HL-60 (cell line): Measurements from ENCODE around the gene SMAP1.

Experiments
- DNase-seq, 2 experiments: peaks; one replicate each; pipeline ENCODE4 v3.0.0-alpha.2; 2010 to 2020; ENCODE audit warnings: low read depth in 1 of 2, low spot score in 1 of 2
- H3K27ac ChIP-seq: fragments of 250-450 bp; sonication (Bioruptor Pico); replicated peaks from 2 replicates; pipeline ENCODE4 v1.5.1; 2020; ENCODE audit warnings: mild to moderate bottlenecking, moderate library complexity
- H3K27me3 ChIP-seq: fragments of 250-450 bp; sonication (Bioruptor Pico); 2 replicates; pipeline ENCODE4 v1.5.1; 2021; ENCODE audit warnings: mild to moderate bottlenecking, moderate library complexity; ENCODE audit not compliant: insufficient read depth, poor library complexity, severe bottlenecking
- H3K4me3 ChIP-seq: replicated peaks from 2 replicates; pipeline ENCODE4 v1.5.1; 2011; ENCODE audit warnings: mild to moderate bottlenecking, control low read depth, low read length; ENCODE audit not compliant: insufficient read depth
- GABPA ChIP-seq: IDR thresholded peaks from 2 replicates; pipeline ENCODE4 v1.6.1; 2012; ENCODE audit warnings: low read depth
- POLR2AphosphoS5 ChIP-seq: IDR thresholded peaks from 2 replicates; pipeline ENCODE4 v1.6.1; 2012; ENCODE audit warnings: low read depth
- SPI1 ChIP-seq: IDR thresholded peaks from 2 replicates; pipeline ENCODE4 v1.6.1; 2012; ENCODE audit warnings: low read depth, mild to moderate bottlenecking, borderline replicate concordance
- TF ChIP-seq, protein P1 (sequence below): IDR thresholded peaks from 2 replicates; pipeline ENCODE4 v1.6.1; 2012; ENCODE audit warnings: low read depth; ENCODE audit not compliant: insufficient replicate concordance
- TF ChIP-seq, protein P2 (sequence below): IDR thresholded peaks from one replicate; pipeline ENCODE4 v1.5.1; 2011; ENCODE audit warnings: low read length, control low read depth, inconsistent platforms; ENCODE audit not compliant: insufficient read depth

SMAP1 gene

DNA sequence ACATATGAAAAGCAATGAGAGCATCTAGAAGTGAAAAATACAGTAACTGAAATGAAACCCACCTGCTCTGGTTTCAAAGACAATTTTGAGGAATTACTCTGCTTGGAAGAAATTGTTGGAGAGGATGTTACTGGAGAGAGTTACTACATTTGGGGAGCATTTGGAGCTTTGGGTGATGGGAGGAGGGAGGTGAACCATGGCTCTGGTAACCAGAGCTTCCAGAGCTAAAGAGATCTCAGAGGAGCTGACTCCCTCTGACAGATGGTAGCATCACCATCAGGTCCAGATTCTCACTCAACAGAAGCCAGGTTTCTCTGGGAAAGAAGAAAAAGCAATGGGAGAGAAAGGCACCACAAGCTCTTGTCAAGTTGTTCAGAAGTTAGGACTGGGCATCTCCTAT is 42.2 kb upstream of the SMAP1 start:
- Histone ChIP-seq H3K4me3 (no peak overlapping the region), H3K27me3 (no peaks in the 10 kb centered on the region), H3K27ac (no peak overlapping the region)
- TF ChIP-seq SPI1 (no peak), POLR2AphosphoS5 (no peak)
- DNase-seq = no peak

DNA sequence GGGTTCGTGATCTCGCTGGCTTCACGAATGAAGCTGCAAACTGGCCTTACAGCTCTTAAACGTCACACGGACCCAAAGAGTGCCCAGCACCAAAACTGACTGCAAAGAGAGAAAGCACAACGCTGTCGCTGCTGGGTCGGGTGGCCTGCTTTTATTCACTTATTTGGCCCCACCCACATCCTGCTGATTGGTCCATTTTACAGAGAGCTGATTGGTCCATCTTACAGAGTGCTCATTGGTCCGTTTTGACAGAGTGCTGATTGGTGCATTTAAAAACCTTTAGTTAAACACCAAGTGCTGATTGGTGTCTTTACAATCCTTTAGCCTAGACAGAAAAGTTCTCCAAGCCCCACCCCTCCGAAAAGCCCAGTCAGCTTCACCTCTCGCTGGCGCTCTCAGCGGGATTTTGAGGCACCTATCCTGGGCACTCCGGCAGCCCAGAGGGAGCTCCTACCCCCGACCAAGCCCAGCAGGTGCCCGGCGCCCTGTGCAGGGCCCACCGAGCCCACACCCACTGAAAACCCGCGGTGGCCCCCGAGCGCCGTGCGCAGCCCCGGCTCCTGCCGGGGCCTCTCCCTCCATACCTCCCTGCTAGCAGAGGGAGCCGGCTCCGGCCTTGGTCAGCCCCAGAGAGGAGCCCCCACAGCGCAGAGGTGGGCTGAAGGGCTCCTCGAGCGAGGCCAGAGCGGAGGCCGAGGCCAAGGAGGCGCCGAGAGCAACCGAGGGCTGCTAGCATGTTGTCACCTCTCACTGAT is 40.0 kb upstream of the SMAP1 start:
- TF ChIP-seq GABPA (no peak), SPI1 (no peak), POLR2AphosphoS5 (no peak)
- TF ChIP-seq, protein P1, sequence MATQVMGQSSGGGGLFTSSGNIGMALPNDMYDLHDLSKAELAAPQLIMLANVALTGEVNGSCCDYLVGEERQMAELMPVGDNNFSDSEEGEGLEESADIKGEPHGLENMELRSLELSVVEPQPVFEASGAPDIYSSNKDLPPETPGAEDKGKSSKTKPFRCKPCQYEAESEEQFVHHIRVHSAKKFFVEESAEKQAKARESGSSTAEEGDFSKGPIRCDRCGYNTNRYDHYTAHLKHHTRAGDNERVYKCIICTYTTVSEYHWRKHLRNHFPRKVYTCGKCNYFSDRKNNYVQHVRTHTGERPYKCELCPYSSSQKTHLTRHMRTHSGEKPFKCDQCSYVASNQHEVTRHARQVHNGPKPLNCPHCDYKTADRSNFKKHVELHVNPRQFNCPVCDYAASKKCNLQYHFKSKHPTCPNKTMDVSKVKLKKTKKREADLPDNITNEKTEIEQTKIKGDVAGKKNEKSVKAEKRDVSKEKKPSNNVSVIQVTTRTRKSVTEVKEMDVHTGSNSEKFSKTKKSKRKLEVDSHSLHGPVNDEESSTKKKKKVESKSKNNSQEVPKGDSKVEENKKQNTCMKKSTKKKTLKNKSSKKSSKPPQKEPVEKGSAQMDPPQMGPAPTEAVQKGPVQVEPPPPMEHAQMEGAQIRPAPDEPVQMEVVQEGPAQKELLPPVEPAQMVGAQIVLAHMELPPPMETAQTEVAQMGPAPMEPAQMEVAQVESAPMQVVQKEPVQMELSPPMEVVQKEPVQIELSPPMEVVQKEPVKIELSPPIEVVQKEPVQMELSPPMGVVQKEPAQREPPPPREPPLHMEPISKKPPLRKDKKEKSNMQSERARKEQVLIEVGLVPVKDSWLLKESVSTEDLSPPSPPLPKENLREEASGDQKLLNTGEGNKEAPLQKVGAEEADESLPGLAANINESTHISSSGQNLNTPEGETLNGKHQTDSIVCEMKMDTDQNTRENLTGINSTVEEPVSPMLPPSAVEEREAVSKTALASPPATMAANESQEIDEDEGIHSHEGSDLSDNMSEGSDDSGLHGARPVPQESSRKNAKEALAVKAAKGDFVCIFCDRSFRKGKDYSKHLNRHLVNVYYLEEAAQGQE = no peak
- TF ChIP-seq, protein P2, sequence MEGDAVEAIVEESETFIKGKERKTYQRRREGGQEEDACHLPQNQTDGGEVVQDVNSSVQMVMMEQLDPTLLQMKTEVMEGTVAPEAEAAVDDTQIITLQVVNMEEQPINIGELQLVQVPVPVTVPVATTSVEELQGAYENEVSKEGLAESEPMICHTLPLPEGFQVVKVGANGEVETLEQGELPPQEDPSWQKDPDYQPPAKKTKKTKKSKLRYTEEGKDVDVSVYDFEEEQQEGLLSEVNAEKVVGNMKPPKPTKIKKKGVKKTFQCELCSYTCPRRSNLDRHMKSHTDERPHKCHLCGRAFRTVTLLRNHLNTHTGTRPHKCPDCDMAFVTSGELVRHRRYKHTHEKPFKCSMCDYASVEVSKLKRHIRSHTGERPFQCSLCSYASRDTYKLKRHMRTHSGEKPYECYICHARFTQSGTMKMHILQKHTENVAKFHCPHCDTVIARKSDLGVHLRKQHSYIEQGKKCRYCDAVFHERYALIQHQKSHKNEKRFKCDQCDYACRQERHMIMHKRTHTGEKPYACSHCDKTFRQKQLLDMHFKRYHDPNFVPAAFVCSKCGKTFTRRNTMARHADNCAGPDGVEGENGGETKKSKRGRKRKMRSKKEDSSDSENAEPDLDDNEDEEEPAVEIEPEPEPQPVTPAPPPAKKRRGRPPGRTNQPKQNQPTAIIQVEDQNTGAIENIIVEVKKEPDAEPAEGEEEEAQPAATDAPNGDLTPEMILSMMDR = no peak
- no peak overlapping the region for H3K4me3 ChIP-seq
- no peak overlapping the region for H3K27ac ChIP-seq
- H3K27me3 ChIP-seq = no peaks in the 10 kb centered on the region
- DNase-seq = no peak

DNA sequence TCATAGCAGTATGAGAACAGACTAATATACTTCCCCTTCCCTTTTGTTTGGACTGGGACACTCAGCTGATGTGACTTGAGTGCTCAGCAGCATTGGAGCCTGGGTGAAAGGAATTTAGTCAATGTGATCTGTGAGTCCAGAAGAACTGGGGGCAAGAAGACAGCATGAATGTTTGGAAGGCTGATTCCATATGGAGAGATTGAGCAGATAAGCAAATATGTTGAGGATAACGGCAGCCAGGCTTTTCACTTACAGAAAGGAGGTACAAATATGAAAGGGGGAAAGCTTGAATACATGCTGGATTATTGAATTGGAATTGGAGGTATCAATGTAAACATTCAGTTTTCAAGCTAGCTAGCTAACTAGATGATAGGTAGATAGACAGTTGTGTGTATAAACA is 37.8 kb upstream of the SMAP1 start:
- H3K4me3 ChIP-seq = no peak overlapping the region
- TF ChIP-seq GABPA (no peak), SPI1 (no peak), POLR2AphosphoS5 (no peak)
- TF ChIP-seq, protein P2 = no peak
- TF ChIP-seq, protein P1 = no peak
- no peaks in the 10 kb centered on the region for H3K27me3 ChIP-seq
- H3K27ac ChIP-seq = no peak overlapping the region
- no peak for DNase-seq

DNA sequence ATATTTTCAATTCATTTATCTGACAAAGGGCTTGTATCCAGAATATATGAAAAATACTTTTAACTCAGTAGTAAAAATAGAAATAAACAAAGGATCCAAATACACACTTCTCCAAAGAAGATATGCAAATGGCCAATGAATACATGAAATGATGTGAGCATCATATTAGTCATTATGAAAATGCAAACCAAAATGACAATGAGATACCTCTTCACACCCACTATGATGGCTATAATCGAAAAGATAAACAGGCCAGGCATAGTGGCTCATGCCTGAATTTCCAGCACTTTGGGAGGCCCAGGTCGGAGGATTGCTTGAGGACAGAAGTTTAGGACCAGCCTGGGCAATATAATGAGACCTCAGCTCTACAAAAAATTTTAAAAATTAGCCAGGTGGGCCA is 33.8 kb upstream of the SMAP1 start:
- TF ChIP-seq, protein P2 = no peak
- TF ChIP-seq, protein P1 = no peak
- TF ChIP-seq GABPA (no peak), POLR2AphosphoS5 (no peak), SPI1 (no peak)
- H3K27ac ChIP-seq = no peak overlapping the region
- no peaks in the 10 kb centered on the region for H3K27me3 ChIP-seq
- DNase-seq = no peak
- no peak overlapping the region for H3K4me3 ChIP-seq
